K562 (cell line): ENCODE data around the gene USP10. TPM values are rescaled to one million over a fixed set of nuclear protein-coding genes. Genes with fewer than 3 reads are reported as not detected.

Experiments used
- ATAC-seq: fragments of 200-7000 bp; cut with Tn5 transposase; 3 replicates; pipeline ENCODE4 v1.9.1; 2020; ENCODE audit warnings: moderate library complexity
- BruUV-seq: library from RNA; stranded (reverse); fragments of 400-500 nt; replicated peaks from 2 replicates; lab custom pipeline; 2021; lab: Mats Ljungman, UMichigan
- CTCF ChIA-PET: fragments of 300-600 bp; formaldehyde crosslinking; extraction: SDS; loops from one replicate; lab custom pipeline; 2021; ENCODE audit warnings: low intra/inter-chr PET ratio; lab: Yijun Ruan, JAX
- POLR2A ChIA-PET: fragments of 300-600, 350-650 bp; sonication (Branson Sonifier 250); formaldehyde crosslinking; extraction: SDS; loops from one replicate; lab custom pipeline; 2021; ENCODE audit warnings: antibody characterized with exemption, inconsistent platforms; lab: Yijun Ruan, JAX
- DNase-seq, 4 experiments: peaks; one replicate each; pipeline versions ENCODE4 v3.0.0 to v3.0.0-alpha.2; 2011 to 2018; ENCODE audit warnings: low spot score in 3 of 4, mixed read lengths in 3 of 4; ENCODE audit errors: extremely low read depth in 1 of 4
- FAIRE-seq: peaks from 2 replicates; lab custom pipeline; 2011; peaks lifted over from hg19 to GRCh38; lab: Jason Lieb, UNC
- H2AFZ ChIP-seq: 2 replicates; pipeline ENCODE4 v1.6.0; 2011; ENCODE audit warnings: low read depth, low read length, control low read depth, inconsistent platforms
- H3K27ac ChIP-seq: fragments of 200-600 bp; 3 replicates; pipeline ENCODE4 v1.8.0; 2011; ENCODE audit warnings: low read depth, mild to moderate bottlenecking, control low read depth, inconsistent platforms, low read length, moderate library complexity, mixed read lengths; ENCODE audit errors: extremely low read depth
- H3K27me3 ChIP-seq, 2 experiments: fragments of 300-600 bp in 1 of 2; 2 replicates in 1 of 2; 3 replicates in 1 of 2; pipeline versions ENCODE4 v1.6.0 to v1.8.0; 2011; ENCODE audit warnings: inconsistent platforms in 2 of 2, low read length in 2 of 2, mild to moderate bottlenecking in 1 of 2, mixed read lengths in 1 of 2, moderate library complexity in 1 of 2; ENCODE audit not compliant: control insufficient read depth in 2 of 2, insufficient read depth in 2 of 2
- H3K36me3 ChIP-seq: fragments of 300-600 bp; 3 replicates; pipeline ENCODE4 v1.8.0; 2011; ENCODE audit warnings: mild to moderate bottlenecking, low read length, inconsistent platforms; ENCODE audit not compliant: control insufficient read depth, insufficient read depth
- H3K4me1 ChIP-seq, 2 experiments: fragments of 200-600 bp in 1 of 2; replicated peaks in 1 of 2; 2 replicates in 1 of 2; 3 replicates in 1 of 2; pipeline versions ENCODE4 v1.5.1 to v1.8.0; 2011; ENCODE audit warnings: inconsistent platforms in 2 of 2, low read length in 2 of 2, mild to moderate bottlenecking in 1 of 2, mixed read lengths in 1 of 2, moderate library complexity in 1 of 2; ENCODE audit not compliant: control insufficient read depth in 2 of 2, insufficient read depth in 2 of 2
- H3K4me2 ChIP-seq: 2 replicates; pipeline ENCODE4 v1.6.1; 2011; ENCODE audit warnings: low read length, control low read depth, inconsistent platforms, mixed read lengths; ENCODE audit not compliant: insufficient read depth
- H3K4me3 ChIP-seq: fragments of 200-600 bp; sonication (generic), shearing (Covaris generic); 2 replicates; pipeline ENCODE4 v1.5.1; 2016; ENCODE audit warnings: control low read depth, inconsistent platforms
- H3K79me2 ChIP-seq: fragments of 200-600 bp; 3 replicates; pipeline ENCODE4 v1.8.0; 2011; ENCODE audit warnings: low read length, inconsistent platforms; ENCODE audit not compliant: control insufficient read depth, insufficient read depth
- H3K9ac ChIP-seq, 2 experiments: 2 replicates each; pipeline versions ENCODE4 v1.6.0 to v1.6.1; 2011; ENCODE audit warnings: low read depth in 2 of 2, low read length in 2 of 2, control low read depth in 1 of 2, inconsistent platforms in 1 of 2, mild to moderate bottlenecking in 1 of 2, mixed read lengths in 1 of 2; ENCODE audit not compliant: insufficient read depth in 1 of 2
- H3K9me1 ChIP-seq: one replicate; pipeline ENCODE4 v1.6.0; 2011; ENCODE audit warnings: inconsistent platforms, mild to moderate bottlenecking, low read length, moderate library complexity; ENCODE audit not compliant: control insufficient read depth, insufficient read depth
- H3K9me3 ChIP-seq: replicated peaks from 2 replicates; pipeline ENCODE4 v1.5.1; 2011; ENCODE audit warnings: low read depth, low read length, inconsistent platforms; ENCODE audit not compliant: control insufficient read depth, insufficient read depth
- H4K20me1 ChIP-seq: replicated peaks from 2 replicates; pipeline ENCODE4 v1.6.1; 2011; ENCODE audit warnings: low read length, inconsistent platforms, mixed read lengths; ENCODE audit not compliant: control insufficient read depth, insufficient read depth
- CAMTA2 ChIP-seq: fragments of 250-450 bp; sonication (Bioruptor Pico); conservative IDR thresholded peaks from 2 replicates; pipeline ENCODE4 v1.5.1; 2022
- POLR2A ChIP-seq: fragments of 450-650 bp; conservative IDR thresholded peaks from 2 replicates; pipeline ENCODE4 v1.6.1; 2016
- POLR3G ChIP-seq: IDR thresholded peaks from 2 replicates; pipeline ENCODE4 v1.6.1; 2011; ENCODE audit not compliant: insufficient read length, insufficient replicate concordance; ENCODE audit errors: extremely low read depth
- RBBP5 ChIP-seq: fragments of 200-600 bp; sonication (generic); IDR thresholded peaks from 2 replicates; pipeline ENCODE4 v1.6.1; 2012; ENCODE audit warnings: borderline replicate concordance, mild to moderate bottlenecking, low read length, control low read depth, inconsistent platforms; ENCODE audit not compliant: insufficient read depth, poor library complexity, severe bottlenecking
- SMAD1 ChIP-seq: fragments of 150-350 bp; IDR thresholded peaks from 2 replicates; pipeline ENCODE4 v1.6.1; 2014; ENCODE audit warnings: low read length, low read depth; ENCODE audit not compliant: partially characterized antibody
- ZNF354B ChIP-seq: fragments of 250-450 bp; sonication (Bioruptor Pico); IDR thresholded peaks from 2 replicates; pipeline ENCODE4 v1.4.0; 2020
- ZNF561 ChIP-seq: fragments of 450-650 bp; formaldehyde crosslinking; conservative IDR thresholded peaks from 2 replicates; pipeline ENCODE4 v1.4.0; 2020; ENCODE audit warnings: mild to moderate bottlenecking, moderate library complexity
- ZZZ3 ChIP-seq: fragments of 450-650 bp; IDR thresholded peaks from 2 replicates; pipeline ENCODE4 v1.6.1; 2016; ENCODE audit warnings: antibody characterized with exemption, mild to moderate bottlenecking, moderate library complexity
- WGBS: fragments of 100-300 bp; shearing (Covaris generic); methylation state at CpG from one replicate; pipeline ENCODE4 v1.1.6; 2016; ENCODE audit warnings: low coverage, mixed read lengths; ENCODE audit not compliant: insufficient coverage; ENCODE audit errors: missing lambda C conversion rate; 5-methylcytosine and 5-hydroxymethylcytosine counted together
- in situ Hi-C: fragments of 300-500 bp; cut with MboI; formaldehyde crosslinking; loops from 4 replicates; pipeline ENCODE4 v1.15.0; 2018; ENCODE audit warnings: inconsistent platforms, mixed read lengths
- intact Hi-C: fragments of 100-400 bp; cut with micrococcal nuclease; formaldehyde crosslinking; loops from 2 replicates; pipeline ENCODE4 v1.14.2; 2022
- polyA plus RNA-seq, 8 experiments: library from polyadenylated mRNA; depleted of rRNA in 4 of 8; stranded (reverse) in 5 of 8; unstranded in 3 of 8; fragments of >200 nt; fragmentation: Nextera tagmentation in 2 of 8; fragmentation: Illumina TruSeq in 1 of 8; extraction: Ambion mirVana in 2 of 8; extraction: Trizol in 1 of 8; gene quantifications; 2 replicates each; pipeline versions ENCODE4 v1.2.1 to v1.2.3, GENCODE V29; 2011 to 2014; ENCODE audit warnings: inconsistent platforms in 1 of 8, missing spikeins in 1 of 8
- total RNA-seq, 7 experiments: library from RNA; depleted of rRNA in 6 of 7; stranded (reverse); fragments of >200 nt in 6 of 7; fragmentation: Illumina TruSeq in 2 of 7; extraction: Trizol in 2 of 7; gene quantifications; 2 replicates each; pipeline versions ENCODE4 v1.2.1 to v1.2.3, GENCODE V29; 2011 to 2021; ENCODE audit warnings: low replicate concordance in 1 of 7
- TF ChIP-seq, protein P1 (sequence below): fragments of 250-450 bp; sonication (Bioruptor Pico); IDR thresholded peaks from 2 replicates; pipeline ENCODE4 v1.8.0; 2022; ENCODE audit warnings: moderate library complexity, mild to moderate bottlenecking, inconsistent platforms
- TF ChIP-seq, protein P2 (sequence below): fragments of 450-650 bp; IDR thresholded peaks from 2 replicates; pipeline ENCODE4 v1.6.1; 2016; ENCODE audit warnings: mild to moderate bottlenecking, moderate library complexity

The USP10 gene
- total and polyA plus RNA-seq, 9 of the 15 experiments (the other 6 are each of a cell fraction or from before 2014, with no cell fraction given): 61.7 to 197 (median 116) TPM

- Histone ChIP-seq H2AFZ (no peak overlapping the region), H3K4me1 (peaks cover 5 to 10% of the 10 kb centered on the region in 2 experiments; a peak in 4 of 5 replicates), H3K4me2 (no peak overlapping the region), H3K27me3 (no peaks in the 10 kb centered on the region), H3K36me3 (peaks cover 92% of the 10 kb centered on the region), H3K79me2 (peaks cover 95% of the 10 kb centered on the region), H4K20me1 (peaks cover 31% of the 10 kb centered on the region), H3K4me3 (no peak overlapping the region), H3K9me3 (no peaks in the 10 kb centered on the region), H3K9ac (0 out of 4 replicates have a peak overlapping the region, but pooled peaks of 1 of the 2 experiments have one; percentile 7), H3K27ac (no peak overlapping the region), H3K9me1 (peaks cover 7% of the 10 kb centered on the region)
- WGBS: 54% methylated on average over 4 of the region's 4 CpGs
- CTCF ChIA-PET: interaction anchor here (0.6 to 5.6 kb wide), 2 partner anchors 118 to 233 kb away, joined by 5 to 89 read pairs; no protein-coding TSS in a partner anchor
- FAIRE-seq (no peak), DNase-seq (no peak), ATAC-seq (no peak)
- in situ Hi-C loops: no loop called here
- no TSS peak for BruUV-seq
- POLR2A ChIA-PET: interaction anchor here (1.0 to 1.6 kb wide), 3 partner anchors 9 to 235 kb away, joined by 3 to 4 read pairs (median 3); no protein-coding TSS in a partner anchor
- intact Hi-C loops: no loop called here
- TF ChIP-seq POLR3G: no peak
- no peak for TF ChIP-seq ZNF354B (CRISPR knock-in tag)
- peak; percentile 33; the same call in 1 of the 2 replicates for TF ChIP-seq POLR2A
- TF ChIP-seq CAMTA2 (CRISPR knock-in tag): no peak
- no peak for TF ChIP-seq RBBP5
- TF ChIP-seq, protein P1, sequence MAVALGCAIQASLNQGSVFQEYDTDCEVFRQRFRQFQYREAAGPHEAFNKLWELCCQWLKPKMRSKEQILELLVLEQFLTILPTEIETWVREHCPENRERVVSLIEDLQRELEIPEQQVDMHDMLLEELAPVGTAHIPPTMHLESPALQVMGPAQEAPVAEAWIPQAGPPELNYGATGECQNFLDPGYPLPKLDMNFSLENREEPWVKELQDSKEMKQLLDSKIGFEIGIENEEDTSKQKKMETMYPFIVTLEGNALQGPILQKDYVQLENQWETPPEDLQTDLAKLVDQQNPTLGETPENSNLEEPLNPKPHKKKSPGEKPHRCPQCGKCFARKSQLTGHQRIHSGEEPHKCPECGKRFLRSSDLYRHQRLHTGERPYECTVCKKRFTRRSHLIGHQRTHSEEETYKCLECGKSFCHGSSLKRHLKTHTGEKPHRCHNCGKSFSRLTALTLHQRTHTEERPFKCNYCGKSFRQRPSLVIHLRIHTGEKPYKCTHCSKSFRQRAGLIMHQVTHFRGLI (CRISPR knock-in tag): no peak
- TF ChIP-seq SMAD1: no peak
- TF ChIP-seq, protein P2, sequence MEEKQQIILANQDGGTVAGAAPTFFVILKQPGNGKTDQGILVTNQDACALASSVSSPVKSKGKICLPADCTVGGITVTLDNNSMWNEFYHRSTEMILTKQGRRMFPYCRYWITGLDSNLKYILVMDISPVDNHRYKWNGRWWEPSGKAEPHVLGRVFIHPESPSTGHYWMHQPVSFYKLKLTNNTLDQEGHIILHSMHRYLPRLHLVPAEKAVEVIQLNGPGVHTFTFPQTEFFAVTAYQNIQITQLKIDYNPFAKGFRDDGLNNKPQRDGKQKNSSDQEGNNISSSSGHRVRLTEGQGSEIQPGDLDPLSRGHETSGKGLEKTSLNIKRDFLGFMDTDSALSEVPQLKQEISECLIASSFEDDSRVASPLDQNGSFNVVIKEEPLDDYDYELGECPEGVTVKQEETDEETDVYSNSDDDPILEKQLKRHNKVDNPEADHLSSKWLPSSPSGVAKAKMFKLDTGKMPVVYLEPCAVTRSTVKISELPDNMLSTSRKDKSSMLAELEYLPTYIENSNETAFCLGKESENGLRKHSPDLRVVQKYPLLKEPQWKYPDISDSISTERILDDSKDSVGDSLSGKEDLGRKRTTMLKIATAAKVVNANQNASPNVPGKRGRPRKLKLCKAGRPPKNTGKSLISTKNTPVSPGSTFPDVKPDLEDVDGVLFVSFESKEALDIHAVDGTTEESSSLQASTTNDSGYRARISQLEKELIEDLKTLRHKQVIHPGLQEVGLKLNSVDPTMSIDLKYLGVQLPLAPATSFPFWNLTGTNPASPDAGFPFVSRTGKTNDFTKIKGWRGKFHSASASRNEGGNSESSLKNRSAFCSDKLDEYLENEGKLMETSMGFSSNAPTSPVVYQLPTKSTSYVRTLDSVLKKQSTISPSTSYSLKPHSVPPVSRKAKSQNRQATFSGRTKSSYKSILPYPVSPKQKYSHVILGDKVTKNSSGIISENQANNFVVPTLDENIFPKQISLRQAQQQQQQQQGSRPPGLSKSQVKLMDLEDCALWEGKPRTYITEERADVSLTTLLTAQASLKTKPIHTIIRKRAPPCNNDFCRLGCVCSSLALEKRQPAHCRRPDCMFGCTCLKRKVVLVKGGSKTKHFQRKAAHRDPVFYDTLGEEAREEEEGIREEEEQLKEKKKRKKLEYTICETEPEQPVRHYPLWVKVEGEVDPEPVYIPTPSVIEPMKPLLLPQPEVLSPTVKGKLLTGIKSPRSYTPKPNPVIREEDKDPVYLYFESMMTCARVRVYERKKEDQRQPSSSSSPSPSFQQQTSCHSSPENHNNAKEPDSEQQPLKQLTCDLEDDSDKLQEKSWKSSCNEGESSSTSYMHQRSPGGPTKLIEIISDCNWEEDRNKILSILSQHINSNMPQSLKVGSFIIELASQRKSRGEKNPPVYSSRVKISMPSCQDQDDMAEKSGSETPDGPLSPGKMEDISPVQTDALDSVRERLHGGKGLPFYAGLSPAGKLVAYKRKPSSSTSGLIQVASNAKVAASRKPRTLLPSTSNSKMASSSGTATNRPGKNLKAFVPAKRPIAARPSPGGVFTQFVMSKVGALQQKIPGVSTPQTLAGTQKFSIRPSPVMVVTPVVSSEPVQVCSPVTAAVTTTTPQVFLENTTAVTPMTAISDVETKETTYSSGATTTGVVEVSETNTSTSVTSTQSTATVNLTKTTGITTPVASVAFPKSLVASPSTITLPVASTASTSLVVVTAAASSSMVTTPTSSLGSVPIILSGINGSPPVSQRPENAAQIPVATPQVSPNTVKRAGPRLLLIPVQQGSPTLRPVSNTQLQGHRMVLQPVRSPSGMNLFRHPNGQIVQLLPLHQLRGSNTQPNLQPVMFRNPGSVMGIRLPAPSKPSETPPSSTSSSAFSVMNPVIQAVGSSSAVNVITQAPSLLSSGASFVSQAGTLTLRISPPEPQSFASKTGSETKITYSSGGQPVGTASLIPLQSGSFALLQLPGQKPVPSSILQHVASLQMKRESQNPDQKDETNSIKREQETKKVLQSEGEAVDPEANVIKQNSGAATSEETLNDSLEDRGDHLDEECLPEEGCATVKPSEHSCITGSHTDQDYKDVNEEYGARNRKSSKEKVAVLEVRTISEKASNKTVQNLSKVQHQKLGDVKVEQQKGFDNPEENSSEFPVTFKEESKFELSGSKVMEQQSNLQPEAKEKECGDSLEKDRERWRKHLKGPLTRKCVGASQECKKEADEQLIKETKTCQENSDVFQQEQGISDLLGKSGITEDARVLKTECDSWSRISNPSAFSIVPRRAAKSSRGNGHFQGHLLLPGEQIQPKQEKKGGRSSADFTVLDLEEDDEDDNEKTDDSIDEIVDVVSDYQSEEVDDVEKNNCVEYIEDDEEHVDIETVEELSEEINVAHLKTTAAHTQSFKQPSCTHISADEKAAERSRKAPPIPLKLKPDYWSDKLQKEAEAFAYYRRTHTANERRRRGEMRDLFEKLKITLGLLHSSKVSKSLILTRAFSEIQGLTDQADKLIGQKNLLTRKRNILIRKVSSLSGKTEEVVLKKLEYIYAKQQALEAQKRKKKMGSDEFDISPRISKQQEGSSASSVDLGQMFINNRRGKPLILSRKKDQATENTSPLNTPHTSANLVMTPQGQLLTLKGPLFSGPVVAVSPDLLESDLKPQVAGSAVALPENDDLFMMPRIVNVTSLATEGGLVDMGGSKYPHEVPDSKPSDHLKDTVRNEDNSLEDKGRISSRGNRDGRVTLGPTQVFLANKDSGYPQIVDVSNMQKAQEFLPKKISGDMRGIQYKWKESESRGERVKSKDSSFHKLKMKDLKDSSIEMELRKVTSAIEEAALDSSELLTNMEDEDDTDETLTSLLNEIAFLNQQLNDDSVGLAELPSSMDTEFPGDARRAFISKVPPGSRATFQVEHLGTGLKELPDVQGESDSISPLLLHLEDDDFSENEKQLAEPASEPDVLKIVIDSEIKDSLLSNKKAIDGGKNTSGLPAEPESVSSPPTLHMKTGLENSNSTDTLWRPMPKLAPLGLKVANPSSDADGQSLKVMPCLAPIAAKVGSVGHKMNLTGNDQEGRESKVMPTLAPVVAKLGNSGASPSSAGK: peak; percentile 51
- no peak for TF ChIP-seq ZZZ3
- no peak for TF ChIP-seq ZNF561 (CRISPR knock-in tag)
Observed at GRCh38 chr16:84741340-84741830, 41.6 kb downstream of the USP10 start.
